NCI-H146 treated with DMSO at 0.1 percent for 48 hours (cell line): ENCODE data around the gene SYT6.

Experiments used
- DNase-seq: peaks from one replicate; lab custom pipeline; 2025; ENCODE audit not compliant: unreplicated experiment; lab: John Stamatoyannopoulos, UW

Gene SYT6

GRCh38 chr1:114122941-114123618, 30.6 kb downstream of the SYT6 start:
- no peak for DNase-seq

DNA sequence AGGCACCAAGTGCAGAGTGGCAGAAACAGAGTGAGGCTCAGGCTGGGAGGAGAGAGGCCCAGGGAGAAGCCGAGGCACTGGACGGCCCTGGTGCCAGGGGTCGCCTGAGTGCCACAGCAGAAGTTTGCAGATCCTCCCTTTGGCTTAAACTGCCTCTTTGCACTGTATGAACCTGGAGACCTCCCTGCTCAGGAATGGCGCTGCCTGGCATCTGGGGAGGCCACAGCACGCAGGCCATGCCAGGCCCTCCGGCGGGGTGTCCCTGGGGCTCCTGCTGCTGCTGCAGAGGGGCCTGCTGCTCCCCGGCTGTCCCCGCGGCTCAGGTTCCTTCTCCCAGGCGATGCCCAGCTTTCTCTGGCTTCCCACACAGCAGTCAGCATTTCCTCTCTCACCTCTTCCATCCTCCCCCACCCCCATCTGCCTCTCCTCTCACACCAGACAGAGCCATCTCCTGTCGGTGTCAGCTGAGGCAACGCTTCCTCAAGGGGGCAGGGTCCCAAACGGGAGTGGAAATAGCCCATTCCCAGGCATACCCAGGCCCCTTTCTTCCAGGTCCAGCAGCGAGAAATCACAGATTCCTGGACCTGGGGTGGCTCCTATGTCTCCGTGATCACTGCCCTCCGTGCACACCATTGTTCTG, 35.2 kb downstream of the SYT6 start:
- DNase-seq: no peak

DNA sequence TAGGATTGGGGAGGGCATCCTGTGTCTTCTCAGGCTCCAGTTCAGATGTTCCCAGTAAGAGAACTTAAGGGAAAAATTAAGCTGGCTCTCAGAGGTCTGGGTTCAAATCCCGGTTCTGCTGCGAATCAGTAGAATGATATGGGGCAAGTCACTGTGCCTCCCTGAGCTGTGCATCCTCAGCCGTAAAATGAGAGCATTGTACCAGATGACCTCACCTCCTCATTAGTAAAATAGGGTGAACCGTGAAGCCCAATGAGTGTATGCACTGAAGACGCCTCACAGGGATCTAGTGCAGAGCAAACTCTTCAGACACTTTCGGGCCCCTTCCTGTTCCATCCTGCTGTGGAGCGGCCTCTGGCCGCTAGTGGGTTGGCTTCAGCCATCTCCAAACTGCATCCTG, 36.0 kb downstream of the SYT6 start:
- DNase-seq: no peak

DNA sequence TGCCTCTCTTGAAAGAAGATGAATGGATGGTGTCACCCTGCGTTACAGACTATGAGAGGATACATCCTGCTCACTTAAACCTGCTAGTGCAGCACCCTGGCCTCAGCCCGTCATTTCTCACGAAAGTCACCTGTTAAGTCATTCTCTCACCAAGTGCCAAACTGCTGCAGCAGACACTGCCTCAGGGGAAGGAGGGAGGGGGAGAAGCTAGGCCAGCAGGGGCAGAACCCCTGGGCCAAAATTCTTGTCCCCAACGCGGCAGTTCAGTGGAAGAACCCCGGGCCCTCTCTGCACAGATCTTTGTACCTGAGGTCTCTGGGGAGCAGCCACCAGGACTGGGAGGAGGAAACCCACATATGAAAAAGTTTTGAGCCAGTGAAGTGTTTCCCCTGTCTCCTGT, 37.6 kb downstream of the SYT6 start:
- no peak for DNase-seq

DNA sequence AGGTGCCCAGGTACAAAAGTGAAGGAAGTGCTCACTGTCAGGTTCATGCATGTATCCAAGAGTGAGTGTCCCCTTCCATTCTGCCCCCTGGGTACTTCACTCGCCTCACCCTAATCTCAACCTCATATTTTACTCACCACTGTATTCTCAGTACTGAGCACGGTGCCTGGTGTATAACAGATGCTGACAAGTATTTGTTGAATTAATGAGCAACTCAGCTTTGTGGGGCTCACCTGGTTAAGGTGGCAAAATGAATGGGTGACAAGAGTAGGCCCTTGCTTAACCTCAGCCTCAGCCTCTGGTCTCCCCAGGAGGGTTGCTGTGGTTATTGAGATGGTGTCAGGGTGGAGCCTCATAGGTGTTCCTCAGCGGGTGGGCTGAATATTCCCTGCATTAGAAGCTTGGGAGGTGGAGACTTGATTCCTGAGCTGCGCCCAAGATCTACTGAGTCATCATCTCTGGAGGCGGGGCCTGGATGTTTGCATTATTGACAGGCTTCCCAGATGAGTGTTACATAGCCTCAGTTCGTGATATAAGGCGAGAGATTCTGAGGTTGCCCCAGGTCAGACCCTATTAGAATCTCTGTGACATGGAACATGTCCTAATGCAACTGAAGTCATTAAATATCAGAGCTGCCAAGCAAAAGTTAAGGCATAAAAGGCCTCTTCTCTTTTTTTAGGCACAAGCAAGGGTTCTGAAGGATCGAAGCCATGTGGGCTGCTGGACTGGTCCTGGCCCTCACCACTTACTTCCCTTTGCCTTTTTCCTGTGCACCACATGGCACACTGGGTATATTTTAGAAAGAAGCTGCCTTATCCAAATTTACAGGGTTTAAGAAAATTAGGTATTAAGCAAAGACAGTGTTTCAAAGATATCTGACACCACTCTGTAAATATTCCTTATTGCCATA, 39.2 kb downstream of the SYT6 start:
- DNase-seq: no peak

DNA sequence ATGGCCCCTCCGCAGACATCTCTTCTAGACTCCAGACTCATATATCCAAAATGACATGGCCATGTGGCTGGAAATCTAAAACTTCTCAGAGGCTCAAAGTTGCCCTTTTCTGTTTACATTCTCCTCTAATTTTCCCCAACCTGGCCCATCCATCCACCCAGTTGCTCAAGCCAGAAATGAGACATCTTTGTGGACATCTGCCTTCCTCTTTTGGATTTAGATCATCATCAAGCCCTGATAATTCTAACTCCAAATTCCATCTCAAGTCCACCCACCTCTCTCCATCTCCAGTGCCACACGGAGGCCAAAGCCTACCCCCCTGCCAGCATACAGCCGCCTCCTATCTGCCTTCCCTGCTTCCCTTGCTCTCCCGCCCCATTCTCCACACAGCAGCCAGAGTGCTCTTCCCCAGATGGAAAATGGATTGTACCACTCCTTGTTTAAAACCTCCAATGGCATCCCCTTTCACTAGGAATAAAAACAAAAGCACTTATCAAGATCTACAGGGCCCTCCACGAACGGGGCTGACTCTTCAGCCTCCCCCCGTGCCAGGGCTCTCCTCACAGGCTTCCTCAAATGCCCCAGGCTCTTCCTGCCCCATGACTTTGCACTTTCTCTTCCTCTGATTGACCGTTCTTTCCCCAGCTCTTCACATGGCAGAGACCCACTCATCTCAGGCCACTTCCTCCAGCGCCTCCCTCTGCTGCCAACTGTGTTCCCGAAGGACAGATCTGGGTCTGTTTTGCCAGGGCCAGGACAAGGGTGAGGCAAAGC, 40.1 kb downstream of the SYT6 start:
- DNase-seq: no peak

- DNase-seq: no peak
Observed at GRCh38 chr1:114112775-114113174, 40.9 kb downstream of the SYT6 start.

DNA sequence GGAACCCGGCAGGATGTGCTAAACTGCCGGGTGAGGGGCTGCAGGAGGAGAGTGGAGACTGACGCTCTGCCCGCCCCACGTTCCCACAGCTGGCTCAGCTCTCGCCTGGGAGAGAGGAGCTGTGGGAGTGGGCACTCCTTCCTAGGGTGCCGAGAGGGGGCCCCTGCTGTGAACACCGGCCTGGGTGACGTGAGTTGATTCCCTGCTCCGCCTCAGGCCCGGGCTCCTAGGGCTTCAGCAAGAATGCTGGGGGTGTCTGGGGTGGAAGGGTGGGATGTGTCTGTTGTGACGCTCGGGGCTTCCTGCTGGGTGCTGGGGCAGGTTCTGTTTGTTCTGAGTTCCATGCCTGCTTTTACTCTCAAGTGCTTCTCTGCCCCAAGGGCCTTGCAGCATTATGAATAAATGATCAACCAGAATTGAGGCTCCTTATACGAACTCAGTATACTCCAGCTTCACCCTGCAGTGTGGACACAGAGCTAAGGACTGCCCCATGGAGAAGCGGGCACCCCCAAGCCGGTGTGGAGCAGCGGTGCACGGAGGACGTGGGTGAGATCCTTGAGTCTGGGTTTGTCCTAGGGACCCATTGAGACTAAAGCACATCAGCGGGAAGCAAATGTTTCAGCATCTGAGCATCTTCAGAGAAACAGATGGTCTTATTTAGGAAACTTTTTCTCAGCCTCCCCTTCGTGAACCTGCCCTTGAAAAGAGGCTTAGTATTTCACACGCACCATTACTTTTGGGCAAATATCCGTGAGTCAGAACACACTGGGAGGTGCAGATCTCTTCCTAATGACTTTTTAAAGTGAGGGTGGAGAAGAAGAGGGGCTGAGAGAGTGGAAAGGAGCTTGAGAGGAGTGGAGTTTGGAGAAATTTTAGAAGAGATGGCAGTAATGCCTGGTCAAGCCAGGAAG, 41.7 kb downstream of the SYT6 start:
- DNase-seq: no peak

- no peak for DNase-seq
Observed at GRCh38 chr1:114109981-114110380, 43.7 kb downstream of the SYT6 start.

GRCh38 chr1:114108751-114109255, 44.9 kb downstream of the SYT6 start:
- DNase-seq: no peak

- DNase-seq: no peak
Observed at GRCh38 chr1:114107474-114108435, 45.9 kb downstream of the SYT6 start.

GRCh38 chr1:114105421-114105979, 48.2 kb downstream of the SYT6 start:
- no peak for DNase-seq

- no peak for DNase-seq
Observed at GRCh38 chr1:114104949-114105348, 48.7 kb downstream of the SYT6 start.

DNA sequence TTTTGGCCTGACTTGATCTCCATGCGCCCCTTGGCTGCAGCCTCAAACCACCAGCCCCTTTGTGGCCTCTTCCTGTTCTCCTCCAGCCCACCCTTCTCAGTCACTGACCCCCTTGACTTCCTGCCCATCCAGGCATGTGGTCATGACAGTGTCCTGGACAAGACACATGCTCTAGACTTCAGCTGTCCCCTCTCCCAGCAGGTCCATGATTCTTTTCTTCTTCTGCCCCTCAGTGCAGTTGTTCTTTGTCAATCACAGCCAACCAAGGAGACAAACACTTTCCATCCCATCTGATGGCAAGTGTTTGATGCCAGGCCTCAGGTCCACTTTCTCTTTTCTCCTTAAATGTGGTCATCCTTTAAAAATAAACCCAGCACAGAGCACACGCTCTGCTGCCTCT, 49.7 kb downstream of the SYT6 start:
- DNase-seq: no peak

DNA sequence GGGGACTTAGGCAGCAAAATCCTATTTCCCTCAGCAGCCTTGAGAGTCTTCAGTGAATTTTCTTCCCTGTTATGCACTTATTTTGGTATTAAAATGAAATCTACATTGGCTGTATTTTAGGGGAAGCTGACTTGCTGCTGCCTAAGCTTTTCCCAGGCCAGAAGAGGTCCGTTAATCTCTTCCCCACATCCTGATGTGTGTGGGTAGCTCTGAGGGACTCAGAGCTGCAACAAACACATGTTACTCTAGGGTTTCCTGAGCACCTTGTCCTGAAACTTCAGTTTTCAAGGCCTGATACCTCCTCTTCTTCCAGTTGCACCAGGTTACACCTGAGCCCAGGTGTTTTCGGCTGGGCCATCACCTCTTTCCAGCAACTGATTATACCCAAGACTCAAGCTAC, 51.5 kb downstream of the SYT6 start:
- no peak for DNase-seq

- DNase-seq: no peak
Observed at GRCh38 chr1:114100148-114100547, 53.5 kb downstream of the SYT6 start.

DNA sequence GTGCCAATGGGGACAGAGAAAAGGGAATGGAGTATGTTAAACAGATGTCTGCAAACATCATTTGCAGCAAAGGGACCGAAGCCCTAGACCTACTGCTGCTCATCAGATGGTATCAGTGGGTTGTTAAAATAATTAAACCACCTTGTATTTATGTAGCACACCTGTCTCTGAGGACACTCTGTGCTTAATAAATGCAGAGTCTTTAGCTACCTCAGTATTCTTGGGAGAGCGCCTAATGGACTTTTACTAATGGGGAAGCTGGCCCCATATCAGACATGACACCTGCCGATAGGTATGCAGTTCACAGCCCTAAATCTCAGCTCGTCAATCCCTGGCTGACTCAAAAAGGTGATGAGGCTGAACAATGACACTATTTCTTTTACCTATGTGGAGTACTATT, 54.4 kb downstream of the SYT6 start:
- no peak for DNase-seq

DNA sequence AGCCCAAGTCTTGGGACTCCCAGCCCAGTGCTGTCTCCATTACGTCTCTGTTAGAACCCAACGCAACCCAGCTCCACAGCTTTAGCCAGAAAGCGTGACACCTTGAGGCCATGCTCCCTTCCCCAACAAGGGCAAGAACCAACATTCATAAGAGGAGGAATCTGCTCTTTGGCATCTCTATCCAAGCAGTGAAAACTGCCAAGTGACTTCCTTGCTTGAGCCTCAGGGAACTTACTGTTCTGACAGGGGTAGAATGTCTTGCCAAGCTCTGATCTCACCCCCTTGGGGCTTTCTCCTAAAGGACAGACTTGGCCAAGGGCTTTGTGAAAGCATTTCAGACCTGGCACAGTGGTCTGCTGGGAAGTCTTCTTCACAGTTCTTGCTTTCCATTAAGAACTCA, 56.6 kb downstream of the SYT6 start:
- DNase-seq: no peak

GRCh38 chr1:114094675-114095074, 59.0 kb downstream of the SYT6 start:
- no peak for DNase-seq
